K562 (cell line): ENCODE results near the gene IMMP2L. TPM values are rescaled to one million over a fixed set of nuclear protein-coding genes. Genes with fewer than 3 reads are reported as not detected.

Experiments used
- C11orf30 ChIP-seq: fragments of 450-650 bp; IDR thresholded peaks from 2 replicates; pipeline ENCODE4 v1.6.1; 2016; ENCODE audit warnings: low read depth, mild to moderate bottlenecking
- DPF2 ChIP-seq: fragments of 450-650 bp; IDR thresholded peaks from 2 replicates; pipeline ENCODE4 v1.6.1; 2016
- EP300 ChIP-seq: IDR thresholded peaks from 2 replicates; pipeline ENCODE4 v1.6.1; 2012; ENCODE audit warnings: low read length, improper control_type of control experiment
- FOSL1 ChIP-seq: fragments of 200-800 bp; sonication (Bioruptor generic); conservative IDR thresholded peaks from 2 replicates; pipeline ENCODE4 v1.6.1; 2016; ENCODE audit warnings: missing genetic modification characterization, missing compliant biosample characterization
- FOXA1 ChIP-seq: fragments of 450-650 bp; IDR thresholded peaks from 2 replicates; pipeline ENCODE4 v1.6.1; 2016; ENCODE audit warnings: mild to moderate bottlenecking, borderline replicate concordance
- GTF2E2 ChIP-seq: fragments of 200-800 bp; sonication (Bioruptor generic); IDR thresholded peaks from 2 replicates; pipeline ENCODE4 v1.6.1; 2016; ENCODE audit warnings: missing genetic modification characterization, missing compliant biosample characterization
- HDAC1 ChIP-seq, 2 experiments: fragments of 450-650 bp; IDR thresholded peaks; 2 replicates each; pipeline ENCODE4 v1.6.1; 2016 to 2017; ENCODE audit warnings: inconsistent platforms in 1 of 2, mild to moderate bottlenecking in 1 of 2, moderate library complexity in 1 of 2
- JUND ChIP-seq, 2 experiments: IDR thresholded peaks; 2 replicates in 1 of 2; 3 replicates in 1 of 2; pipeline ENCODE4 v1.6.1; 2011; ENCODE audit warnings: borderline replicate concordance in 2 of 2, low read depth in 2 of 2, low read length in 2 of 2, improper control_type of control experiment in 1 of 2, missing biosample characterization in 1 of 2, missing genetic modification characterization in 1 of 2, missing genetic modification reagents in 1 of 2
- KLF10 ChIP-seq: fragments of 250-450 bp; sonication (Bioruptor Pico); IDR thresholded peaks from 2 replicates; pipeline ENCODE4 v1.6.1; 2021; ENCODE audit warnings: matching md5 sums
- KLF16 ChIP-seq: IDR thresholded peaks from 2 replicates; pipeline ENCODE4 v1.6.1; 2016; ENCODE audit warnings: antibody characterized with exemption
- MXI1 ChIP-seq: IDR thresholded peaks from 2 replicates; pipeline ENCODE4 v1.6.1; 2011; ENCODE audit warnings: low read depth, mild to moderate bottlenecking, improper control_type of control experiment, low read length
- NCOA6 ChIP-seq: fragments of 450-650 bp; IDR thresholded peaks from 2 replicates; pipeline ENCODE4 v1.6.1; 2017; ENCODE audit warnings: mild to moderate bottlenecking
- NFE2 ChIP-seq: IDR thresholded peaks from 2 replicates; pipeline ENCODE4 v1.6.1; 2014; ENCODE audit warnings: antibody characterized with exemption, low read depth
- PCBP2 ChIP-seq: fragments of 200-400 bp; formaldehyde crosslinking; IDR thresholded peaks from 2 replicates; pipeline ENCODE4 v1.6.1; 2018; ENCODE audit warnings: low read length, low read depth, mild to moderate bottlenecking, moderate library complexity; ENCODE audit not compliant: poor library complexity, severe bottlenecking
- RNF219 ChIP-seq: fragments of 250-450 bp; sonication (Bioruptor Pico); IDR thresholded peaks from 2 replicates; pipeline ENCODE4 v1.5.0; 2022; ENCODE audit warnings: mild to moderate bottlenecking
- SMAD2 ChIP-seq: fragments of 150-350 bp; IDR thresholded peaks from 2 replicates; pipeline ENCODE4 v1.6.1; 2014; ENCODE audit warnings: low read depth, mild to moderate bottlenecking, low read length
- SOX6 ChIP-seq: fragments of 450-650 bp; IDR thresholded peaks from 2 replicates; pipeline ENCODE4 v1.6.1; 2014; ENCODE audit warnings: mild to moderate bottlenecking
- TBL1XR1 ChIP-seq, 2 experiments: IDR thresholded peaks; 2 replicates each; pipeline ENCODE4 v1.6.1; 2012; ENCODE audit warnings: improper control_type of control experiment in 2 of 2, low read length in 2 of 2, mild to moderate bottlenecking in 1 of 2
- TEAD4 ChIP-seq, 2 experiments: sonication (generic) in 1 of 2; formaldehyde crosslinking in 1 of 2; IDR thresholded peaks; 2 replicates each; pipeline versions ENCODE4 v1.6.1 to v1.8.0; 2012 to 2022; ENCODE audit warnings: borderline replicate concordance in 1 of 2, inconsistent platforms in 1 of 2, low read length in 1 of 2, mild to moderate bottlenecking in 1 of 2, missing genetic modification reagents in 1 of 2
- YBX1 ChIP-seq: fragments of 450-650 bp; IDR thresholded peaks from 2 replicates; pipeline ENCODE4 v1.7.1; 2016; ENCODE audit warnings: mild to moderate bottlenecking
- ZFP1 ChIP-seq: fragments of 450-650 bp; formaldehyde crosslinking; IDR thresholded peaks from 2 replicates; pipeline ENCODE4 v1.4.0; 2020; ENCODE audit warnings: mild to moderate bottlenecking, mixed read lengths
- ZNF644 ChIP-seq: fragments of 200-800 bp; sonication (Bioruptor generic); IDR thresholded peaks from 2 replicates; pipeline ENCODE4 v1.6.1; 2016; ENCODE audit warnings: low read depth, missing genetic modification characterization, missing compliant biosample characterization
- ZNF830 ChIP-seq: fragments of 250-450 bp; sonication (Bioruptor Pico); IDR thresholded peaks from 2 replicates; pipeline ENCODE4 v1.5.0; 2021; ENCODE audit warnings: mild to moderate bottlenecking
- polyA plus RNA-seq, 8 experiments: library from polyadenylated mRNA; depleted of rRNA in 4 of 8; stranded (reverse) in 5 of 8; unstranded in 3 of 8; fragments of >200 nt; fragmentation: Nextera tagmentation in 2 of 8; fragmentation: Illumina TruSeq in 1 of 8; extraction: Ambion mirVana in 2 of 8; extraction: Trizol in 1 of 8; gene quantifications; 2 replicates each; pipeline versions ENCODE4 v1.2.1 to v1.2.3, GENCODE V29; 2011 to 2014; ENCODE audit warnings: inconsistent platforms in 1 of 8, missing spikeins in 1 of 8
- total RNA-seq, 7 experiments: library from RNA; depleted of rRNA in 6 of 7; stranded (reverse); fragments of >200 nt in 6 of 7; fragmentation: Illumina TruSeq in 2 of 7; extraction: Trizol in 2 of 7; gene quantifications; 2 replicates each; pipeline versions ENCODE4 v1.2.1 to v1.2.3, GENCODE V29; 2011 to 2021; ENCODE audit warnings: low replicate concordance in 1 of 7
- TF ChIP-seq, protein P1 (sequence below), 3 experiments: fragments of 200-800 bp in 1 of 3; sonication (Bioruptor generic) in 1 of 3; sonication (generic) in 1 of 3; formaldehyde crosslinking in 1 of 3; IDR thresholded peaks; 2 replicates each; pipeline versions ENCODE4 v1.6.1 to v1.8.0; 2016 to 2022; ENCODE audit warnings: mild to moderate bottlenecking in 2 of 3, missing compliant biosample characterization in 2 of 3, missing genetic modification characterization in 2 of 3, missing genetic modification reagents in 1 of 3
- TF ChIP-seq, protein P2 (sequence below): fragments of 450-650 bp; formaldehyde crosslinking; IDR thresholded peaks from 2 replicates; pipeline ENCODE4 v1.4.0; 2022; ENCODE audit warnings: missing genetic modification characterization
- TF ChIP-seq, protein P3 (sequence below): sonication (generic); formaldehyde crosslinking; IDR thresholded peaks from 2 replicates; pipeline ENCODE4 v1.9.0; 2022; ENCODE audit warnings: mild to moderate bottlenecking, missing genetic modification reagents

Gene IMMP2L
- total and polyA plus RNA-seq, 9 of the 15 experiments (the other 6 are each of a cell fraction or from before 2014, with no cell fraction given) = 29.7 to 116 (median 53.0) TPM

DNA sequence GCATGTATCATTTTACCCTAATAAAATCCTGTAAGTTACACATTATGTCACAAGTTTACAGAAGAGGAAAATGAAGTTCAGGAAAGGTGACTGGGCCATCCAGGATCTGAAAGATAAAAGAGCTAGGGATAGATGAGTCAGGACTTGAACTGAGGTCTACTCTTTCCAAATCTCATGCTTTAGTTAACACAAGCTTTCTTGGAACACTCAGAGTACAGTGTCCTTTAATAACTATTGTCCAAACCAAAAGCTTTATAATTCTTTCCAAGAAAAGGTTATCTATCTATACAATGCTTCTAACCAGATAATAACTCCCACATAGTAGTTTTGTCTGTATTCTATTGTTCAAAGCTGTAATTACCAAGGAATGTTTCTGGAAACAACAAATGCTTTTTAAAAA, 306.7 kb downstream of the IMMP2L start (continued):
- TF ChIP-seq EP300 (peak; percentile 40; the same call in 1 of the 2 replicates), PCBP2 (no peak), FOXA1 (no peak), NCOA6 (no peak), GTF2E2 (no peak), SMAD2 (no peak), ZNF830 (CRISPR knock-in tag) (no peak), RNF219 (no peak), TBL1XR1 (IDR thresholded peaks at IDR 0.05; ENCODE audit: low read length in 2 of 2) (0 out of 4 replicates have a peak, but pooled peaks of 1 of the 2 experiments have one; percentile 59), SOX6 (peak; percentile 95), NFE2 (peak; percentile 38), KLF16 (no peak), HDAC1 (IDR thresholded peaks at IDR 0.05) (peak in 1 of 2 experiments; percentile 53; a peak in 2 of 4 replicates), C11orf30 (no peak), FOSL1 (peak; percentile 77), KLF10 (CRISPR knock-in tag) (no peak), TEAD4 (IDR thresholded peaks at IDR 0.05; ENCODE audit: low read length) (peak; percentile 42; the same call in 1 of the 2 replicates), TEAD4 (CRISPR knock-in tag; IDR thresholded peaks at IDR 0.05; ENCODE audit: borderline replicate concordance) (no peak), YBX1 (no peak), ZNF644 (tag) (0 out of 2 replicates have a peak, but pooled peaks have one; percentile 23), ZFP1 (no peak), JUND (IDR thresholded peaks at IDR 0.05; ENCODE audit: borderline replicate concordance, low read depth, low read length) (peak; percentile 19; the same call in 1 of the 2 replicates), JUND (tag; IDR thresholded peaks at IDR 0.05; ENCODE audit: borderline replicate concordance, low read depth, low read length) (peak; percentile 51; the same call in 1 of the 3 replicates), MXI1 (no peak), DPF2 (0 out of 2 replicates have a peak, but pooled peaks have one; percentile 43)
- TF ChIP-seq, protein P1, sequence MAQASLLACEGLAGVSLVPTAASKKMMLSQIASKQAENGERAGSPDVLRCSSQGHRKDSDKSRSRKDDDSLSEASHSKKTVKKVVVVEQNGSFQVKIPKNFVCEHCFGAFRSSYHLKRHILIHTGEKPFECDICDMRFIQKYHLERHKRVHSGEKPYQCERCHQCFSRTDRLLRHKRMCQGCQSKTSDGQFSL (CRISPR knock-in tag; IDR thresholded peaks at IDR 0.05) = no peak
- TF ChIP-seq, protein P1 (tag; IDR thresholded peaks at IDR 0.05) = no peak
- TF ChIP-seq, protein P2, sequence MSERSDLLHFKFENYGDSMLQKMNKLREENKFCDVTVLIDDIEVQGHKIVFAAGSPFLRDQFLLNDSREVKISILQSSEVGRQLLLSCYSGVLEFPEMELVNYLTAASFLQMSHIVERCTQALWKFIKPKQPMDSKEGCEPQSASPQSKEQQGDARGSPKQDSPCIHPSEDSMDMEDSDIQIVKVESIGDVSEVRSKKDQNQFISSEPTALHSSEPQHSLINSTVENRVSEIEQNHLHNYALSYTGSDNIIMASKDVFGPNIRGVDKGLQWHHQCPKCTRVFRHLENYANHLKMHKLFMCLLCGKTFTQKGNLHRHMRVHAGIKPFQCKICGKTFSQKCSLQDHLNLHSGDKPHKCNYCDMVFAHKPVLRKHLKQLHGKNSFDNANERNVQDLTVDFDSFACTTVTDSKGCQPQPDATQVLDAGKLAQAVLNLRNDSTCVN (CRISPR knock-in tag) = no peak
- TF ChIP-seq, protein P3, sequence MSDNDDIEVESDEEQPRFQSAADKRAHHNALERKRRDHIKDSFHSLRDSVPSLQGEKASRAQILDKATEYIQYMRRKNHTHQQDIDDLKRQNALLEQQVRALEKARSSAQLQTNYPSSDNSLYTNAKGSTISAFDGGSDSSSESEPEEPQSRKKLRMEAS (CRISPR knock-in tag) = no peak
